Measurements from ENCODE around the gene GNA12. TPM values are rescaled to one million over a fixed set of nuclear protein-coding genes. Genes with fewer than 3 reads are reported as not detected.

GNA12 gene
- total and polyA plus RNA-seq, 4 donors = 3.7 to 19.0 (median 11.3) TPM

DNA sequence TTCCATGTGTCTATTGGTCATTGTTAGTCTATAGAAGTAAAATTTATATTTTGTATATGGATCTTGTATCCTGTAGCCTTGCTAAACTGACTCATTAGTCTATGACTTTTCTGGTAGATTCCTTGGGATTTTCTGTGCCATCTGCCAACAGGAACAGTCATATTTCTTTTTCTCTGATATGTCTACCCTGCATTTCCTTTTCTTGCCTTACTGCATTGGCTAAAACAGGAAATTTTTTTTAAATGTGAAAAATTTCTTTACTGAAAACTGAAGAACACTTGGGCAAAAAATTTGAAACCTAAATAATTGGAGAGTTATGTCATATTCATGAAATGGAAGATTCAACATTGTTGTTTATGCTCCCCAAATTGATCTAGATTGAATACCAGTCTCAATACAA, 88.6 kb downstream of the GNA12 start:
- no peak for DNase-seq (ENCODE audit: low spot score)
- H3K27ac ChIP-seq (ENCODE audit: low read depth in 1 of 2, low read length in 2 of 2) = no peak overlapping the region
- H3K9me3 ChIP-seq (ENCODE audit: control insufficient read depth in 4 of 4, low read length in 3 of 4) = peaks cover 0 to 2% (median 0%) of the 10 kb centered on the region in 4 donors
- no peak overlapping the region for H3K4me3 ChIP-seq (ENCODE audit: low read depth in 1 of 3, low read length in 3 of 3)
- no peak for TF ChIP-seq HNF4A (conservative IDR thresholded peaks at IDR 0.05)
- TF ChIP-seq SP1 (IDR thresholded peaks at IDR 0.05) = no peak
- no peak for TF ChIP-seq HNF4G (IDR thresholded peaks at IDR 0.05)
- no peak for TF ChIP-seq TAF1 (conservative IDR thresholded peaks at IDR 0.05)
- TF ChIP-seq ATF3 (IDR thresholded peaks at IDR 0.05) = no peak
- no peak for TF ChIP-seq FOXA1 (IDR thresholded peaks at IDR 0.05)
- TF ChIP-seq GABPA (IDR thresholded peaks at IDR 0.05 in 1 of 2, conservative IDR thresholded peaks at IDR 0.05 in 1 of 2) = no peak
- TF ChIP-seq, protein P1, sequence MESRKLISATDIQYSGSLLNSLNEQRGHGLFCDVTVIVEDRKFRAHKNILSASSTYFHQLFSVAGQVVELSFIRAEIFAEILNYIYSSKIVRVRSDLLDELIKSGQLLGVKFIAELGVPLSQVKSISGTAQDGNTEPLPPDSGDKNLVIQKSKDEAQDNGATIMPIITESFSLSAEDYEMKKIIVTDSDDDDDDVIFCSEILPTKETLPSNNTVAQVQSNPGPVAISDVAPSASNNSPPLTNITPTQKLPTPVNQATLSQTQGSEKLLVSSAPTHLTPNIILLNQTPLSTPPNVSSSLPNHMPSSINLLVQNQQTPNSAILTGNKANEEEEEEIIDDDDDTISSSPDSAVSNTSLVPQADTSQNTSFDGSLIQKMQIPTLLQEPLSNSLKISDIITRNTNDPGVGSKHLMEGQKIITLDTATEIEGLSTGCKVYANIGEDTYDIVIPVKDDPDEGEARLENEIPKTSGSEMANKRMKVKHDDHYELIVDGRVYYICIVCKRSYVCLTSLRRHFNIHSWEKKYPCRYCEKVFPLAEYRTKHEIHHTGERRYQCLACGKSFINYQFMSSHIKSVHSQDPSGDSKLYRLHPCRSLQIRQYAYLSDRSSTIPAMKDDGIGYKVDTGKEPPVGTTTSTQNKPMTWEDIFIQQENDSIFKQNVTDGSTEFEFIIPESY (IDR thresholded peaks at IDR 0.05) = no peak
- no peak for TF ChIP-seq NR2F2 (IDR thresholded peaks at IDR 0.05)
- no peak for TF ChIP-seq RXRA (IDR thresholded peaks at IDR 0.05)
- no peak for TF ChIP-seq RAD21 (IDR thresholded peaks at IDR 0.05)
- TF ChIP-seq YY1 (IDR thresholded peaks at IDR 0.05) = no peak
- no peak for TF ChIP-seq MAX (IDR thresholded peaks at IDR 0.05)
- TF ChIP-seq, protein P2, sequence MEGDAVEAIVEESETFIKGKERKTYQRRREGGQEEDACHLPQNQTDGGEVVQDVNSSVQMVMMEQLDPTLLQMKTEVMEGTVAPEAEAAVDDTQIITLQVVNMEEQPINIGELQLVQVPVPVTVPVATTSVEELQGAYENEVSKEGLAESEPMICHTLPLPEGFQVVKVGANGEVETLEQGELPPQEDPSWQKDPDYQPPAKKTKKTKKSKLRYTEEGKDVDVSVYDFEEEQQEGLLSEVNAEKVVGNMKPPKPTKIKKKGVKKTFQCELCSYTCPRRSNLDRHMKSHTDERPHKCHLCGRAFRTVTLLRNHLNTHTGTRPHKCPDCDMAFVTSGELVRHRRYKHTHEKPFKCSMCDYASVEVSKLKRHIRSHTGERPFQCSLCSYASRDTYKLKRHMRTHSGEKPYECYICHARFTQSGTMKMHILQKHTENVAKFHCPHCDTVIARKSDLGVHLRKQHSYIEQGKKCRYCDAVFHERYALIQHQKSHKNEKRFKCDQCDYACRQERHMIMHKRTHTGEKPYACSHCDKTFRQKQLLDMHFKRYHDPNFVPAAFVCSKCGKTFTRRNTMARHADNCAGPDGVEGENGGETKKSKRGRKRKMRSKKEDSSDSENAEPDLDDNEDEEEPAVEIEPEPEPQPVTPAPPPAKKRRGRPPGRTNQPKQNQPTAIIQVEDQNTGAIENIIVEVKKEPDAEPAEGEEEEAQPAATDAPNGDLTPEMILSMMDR (IDR thresholded peaks at IDR 0.05; ENCODE audit: low read depth, low read length, missing input control) = no peak
- TF ChIP-seq FOXA2 (IDR thresholded peaks at IDR 0.05) = no peak
- no peak for TF ChIP-seq EGR1 (IDR thresholded peaks at IDR 0.05; ENCODE audit: low read depth in 2 of 2)
- TF ChIP-seq JUND (IDR thresholded peaks at IDR 0.05) = no peak
- TF ChIP-seq, protein P3, sequence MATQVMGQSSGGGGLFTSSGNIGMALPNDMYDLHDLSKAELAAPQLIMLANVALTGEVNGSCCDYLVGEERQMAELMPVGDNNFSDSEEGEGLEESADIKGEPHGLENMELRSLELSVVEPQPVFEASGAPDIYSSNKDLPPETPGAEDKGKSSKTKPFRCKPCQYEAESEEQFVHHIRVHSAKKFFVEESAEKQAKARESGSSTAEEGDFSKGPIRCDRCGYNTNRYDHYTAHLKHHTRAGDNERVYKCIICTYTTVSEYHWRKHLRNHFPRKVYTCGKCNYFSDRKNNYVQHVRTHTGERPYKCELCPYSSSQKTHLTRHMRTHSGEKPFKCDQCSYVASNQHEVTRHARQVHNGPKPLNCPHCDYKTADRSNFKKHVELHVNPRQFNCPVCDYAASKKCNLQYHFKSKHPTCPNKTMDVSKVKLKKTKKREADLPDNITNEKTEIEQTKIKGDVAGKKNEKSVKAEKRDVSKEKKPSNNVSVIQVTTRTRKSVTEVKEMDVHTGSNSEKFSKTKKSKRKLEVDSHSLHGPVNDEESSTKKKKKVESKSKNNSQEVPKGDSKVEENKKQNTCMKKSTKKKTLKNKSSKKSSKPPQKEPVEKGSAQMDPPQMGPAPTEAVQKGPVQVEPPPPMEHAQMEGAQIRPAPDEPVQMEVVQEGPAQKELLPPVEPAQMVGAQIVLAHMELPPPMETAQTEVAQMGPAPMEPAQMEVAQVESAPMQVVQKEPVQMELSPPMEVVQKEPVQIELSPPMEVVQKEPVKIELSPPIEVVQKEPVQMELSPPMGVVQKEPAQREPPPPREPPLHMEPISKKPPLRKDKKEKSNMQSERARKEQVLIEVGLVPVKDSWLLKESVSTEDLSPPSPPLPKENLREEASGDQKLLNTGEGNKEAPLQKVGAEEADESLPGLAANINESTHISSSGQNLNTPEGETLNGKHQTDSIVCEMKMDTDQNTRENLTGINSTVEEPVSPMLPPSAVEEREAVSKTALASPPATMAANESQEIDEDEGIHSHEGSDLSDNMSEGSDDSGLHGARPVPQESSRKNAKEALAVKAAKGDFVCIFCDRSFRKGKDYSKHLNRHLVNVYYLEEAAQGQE (IDR thresholded peaks at IDR 0.05) = no peak
- peaks cover 0 to 4% (median 0%) of the 10 kb centered on the region in 4 donors for H3K36me3 ChIP-seq (ENCODE audit: control insufficient read depth in 4 of 4, insufficient read depth in 3 of 4, low read depth in 1 of 4, low read length in 3 of 4)
- no peaks in the 10 kb centered on the region for H3K27me3 ChIP-seq (ENCODE audit: control insufficient read depth in 4 of 4, insufficient read depth in 4 of 4, low read length in 3 of 4)
- no peak overlapping the region for H3K9ac ChIP-seq (ENCODE audit: low read depth in 1 of 2, low read length in 2 of 2)
- no peaks in the 10 kb centered on the region for H3K4me1 ChIP-seq (ENCODE audit: control insufficient read depth in 4 of 4, insufficient read depth in 4 of 4, low read length in 3 of 4)

Measured in liver (tissue), 9 donors.